HCT116 (cell line): ENCODE data around the gene PRKN. TPM values are rescaled to one million over a fixed set of nuclear protein-coding genes. Genes with fewer than 3 reads are reported as not detected.
"Not testable (repeated sequence)": the region's sequence is repeated elsewhere in the genome, so short reads cannot be mapped to it uniquely, and the experiment has no call there.

Experiments used
- ATAC-seq: fragments of 200-7000 bp; cut with Tn5 transposase; 2 replicates; pipeline ENCODE4 v1.9.1; 2020; ENCODE audit warnings: mild to moderate bottlenecking, moderate library complexity
- BruUV-seq: library from RNA; stranded (reverse); fragments of 400-500 nt; replicated peaks from 2 replicates; lab custom pipeline; 2021; lab: Mats Ljungman, UMichigan
- CTCF ChIA-PET: fragments of 300-600 bp; sonication (Branson Sonifier 250); formaldehyde crosslinking; loops from one replicate; lab custom pipeline; 2021; ENCODE audit warnings: antibody characterized with exemption; lab: Charles Lee
- POLR2A ChIA-PET: fragments of 300-600, 350-600 bp; sonication (Branson Sonifier 250); formaldehyde crosslinking; loops from one replicate; lab custom pipeline; 2021; ENCODE audit warnings: antibody characterized with exemption; lab: Charles Lee
- RAD21 ChIA-PET, 2 experiments: fragments of 300-600 bp; sonication (Branson Sonifier 250); formaldehyde crosslinking; loops; one replicate each; lab custom pipeline; 2023; ENCODE audit warnings: low total read pairs in 2 of 2; ENCODE audit not compliant: uncharacterized antibody in 2 of 2, unreplicated experiment in 2 of 2, low non-redundant PET in 1 of 2; lab: Charles Lee
- DNase-seq: peaks from one replicate; pipeline ENCODE4 v3.0.0-alpha.2; 2010; ENCODE audit warnings: low read depth, low spot score
- H2AFZ ChIP-seq: fragments of 200-600 bp; shearing (Covaris generic), sonication (generic); 2 replicates; pipeline ENCODE4 v1.6.1; 2017; ENCODE audit warnings: low read depth, mixed run types, mixed read lengths, antibody characterized with exemption, low read length; ENCODE audit not compliant: poor library complexity, severe bottlenecking
- H3K27ac ChIP-seq: 2 replicates; pipeline ENCODE4 v1.5.1; 2012; ENCODE audit warnings: low read depth, low read length
- H3K27me3 ChIP-seq: fragments of 200-600 bp; sonication (generic); 2 replicates; pipeline ENCODE4 v1.6.1; 2016; ENCODE audit warnings: mixed run types, low read length, mixed read lengths; ENCODE audit not compliant: insufficient read depth
- H3K36me3 ChIP-seq, 2 experiments: fragments of 200-500 bp in 1 of 2; fragments of 200-600 bp in 1 of 2; sonication (Bioruptor generic) in 1 of 2; sonication (generic) in 1 of 2; 2 replicates each; pipeline versions ENCODE4 v1.5.1 to v1.6.1; 2014 to 2016; ENCODE audit warnings: low read length in 2 of 2, inconsistent platforms in 1 of 2, mixed read lengths in 1 of 2, mixed run types in 1 of 2; ENCODE audit not compliant: insufficient read depth in 2 of 2, control insufficient read depth in 1 of 2
- H3K4me1 ChIP-seq, 2 experiments: fragments of 200-600 bp in 1 of 2; sonication (generic) in 1 of 2; 2 replicates each; pipeline versions ENCODE4 v1.5.1 to v1.6.1; 2012 to 2017; ENCODE audit warnings: low read length in 2 of 2, inconsistent platforms in 1 of 2, mild to moderate bottlenecking in 1 of 2, mixed read lengths in 1 of 2, mixed run types in 1 of 2, moderate library complexity in 1 of 2; ENCODE audit not compliant: insufficient read depth in 2 of 2, control insufficient read depth in 1 of 2
- H3K4me2 ChIP-seq: fragments of 200-600 bp; sonication (generic); 2 replicates; pipeline ENCODE4 v1.6.1; 2017; ENCODE audit warnings: mixed run types, low read length, mixed read lengths
- H3K4me3 ChIP-seq, 2 experiments: fragments of 200-600 bp in 1 of 2; sonication (generic) in 1 of 2; replicated peaks in 1 of 2; 2 replicates each; pipeline ENCODE4 v1.5.1; 2011 to 2016; ENCODE audit warnings: low read length in 2 of 2, control low read depth in 1 of 2, low read depth in 1 of 2, mild to moderate bottlenecking in 1 of 2, mixed read lengths in 1 of 2, mixed run types in 1 of 2
- H3K79me2 ChIP-seq: fragments of 200-600 bp; sonication (generic); 2 replicates; pipeline ENCODE4 v1.6.1; 2017; ENCODE audit warnings: mild to moderate bottlenecking, mixed run types, low read length, moderate library complexity, mixed read lengths; ENCODE audit not compliant: insufficient read depth
- H3K9ac ChIP-seq: fragments of 200-600 bp; sonication (generic); 2 replicates; pipeline ENCODE4 v1.6.1; 2016; ENCODE audit warnings: low read length, mixed read lengths
- H3K9me2 ChIP-seq: fragments of 200-600 bp; sonication (generic), shearing (Covaris generic); 2 replicates; pipeline ENCODE4 v1.6.1; 2017; ENCODE audit warnings: mixed run types, mild to moderate bottlenecking, moderate library complexity; ENCODE audit not compliant: insufficient read depth
- H3K9me3 ChIP-seq, 2 experiments: fragments of 200-500 bp in 1 of 2; fragments of 200-600 bp in 1 of 2; sonication (Bioruptor generic) in 1 of 2; sonication (generic) in 1 of 2; 2 replicates each; pipeline ENCODE4 v1.6.1; 2014 to 2017; ENCODE audit warnings: low read length in 2 of 2, mixed read lengths in 2 of 2, inconsistent platforms in 1 of 2, low read depth in 1 of 2, mild to moderate bottlenecking in 1 of 2, mixed run types in 1 of 2, moderate library complexity in 1 of 2; ENCODE audit not compliant: control insufficient read depth in 1 of 2, insufficient read depth in 1 of 2
- H4K20me1 ChIP-seq: fragments of 200-600 bp; sonication (generic), shearing (Covaris generic); 2 replicates; pipeline ENCODE4 v1.6.1; 2017; ENCODE audit warnings: mixed run types, mild to moderate bottlenecking, moderate library complexity; ENCODE audit not compliant: insufficient read depth
- CBX3 ChIP-seq: IDR thresholded peaks from 2 replicates; pipeline ENCODE4 v1.6.1; 2012; ENCODE audit warnings: low read depth
- CEBPB ChIP-seq: IDR thresholded peaks from 2 replicates; pipeline ENCODE4 v1.6.1; 2012; ENCODE audit warnings: low read depth
- FOSL1 ChIP-seq: IDR thresholded peaks from 2 replicates; pipeline ENCODE4 v1.6.1; 2012; ENCODE audit warnings: low read depth
- JUND ChIP-seq: IDR thresholded peaks from 2 replicates; pipeline ENCODE4 v1.6.1; 2012
- POLR2AphosphoS5 ChIP-seq: IDR thresholded peaks from 2 replicates; pipeline ENCODE4 v1.6.1; 2011; ENCODE audit warnings: mild to moderate bottlenecking, low read depth, low read length, moderate library complexity
- RAD21 ChIP-seq: IDR thresholded peaks from 2 replicates; pipeline ENCODE4 v1.6.1; 2012; ENCODE audit warnings: low read depth, mild to moderate bottlenecking
- SP1 ChIP-seq: IDR thresholded peaks from 2 replicates; pipeline ENCODE4 v1.6.1; 2012; ENCODE audit warnings: low read depth
- intact Hi-C: fragments of 100-400 bp; cut with micrococcal nuclease; formaldehyde crosslinking; loops from 2 replicates; pipeline ENCODE4 v1.10.0; 2022
- total RNA-seq: library from RNA; stranded (reverse); gene quantifications from one replicate; pipeline ENCODE4 v1.2.1, GENCODE V29; 2021; ENCODE audit not compliant: unreplicated experiment
- TF ChIP-seq, protein P1 (sequence below): IDR thresholded peaks from 2 replicates; pipeline ENCODE4 v1.6.1; 2012

PRKN gene
- total RNA-seq, 1 experiment from 2014 or later = 2.6 TPM

DNA sequence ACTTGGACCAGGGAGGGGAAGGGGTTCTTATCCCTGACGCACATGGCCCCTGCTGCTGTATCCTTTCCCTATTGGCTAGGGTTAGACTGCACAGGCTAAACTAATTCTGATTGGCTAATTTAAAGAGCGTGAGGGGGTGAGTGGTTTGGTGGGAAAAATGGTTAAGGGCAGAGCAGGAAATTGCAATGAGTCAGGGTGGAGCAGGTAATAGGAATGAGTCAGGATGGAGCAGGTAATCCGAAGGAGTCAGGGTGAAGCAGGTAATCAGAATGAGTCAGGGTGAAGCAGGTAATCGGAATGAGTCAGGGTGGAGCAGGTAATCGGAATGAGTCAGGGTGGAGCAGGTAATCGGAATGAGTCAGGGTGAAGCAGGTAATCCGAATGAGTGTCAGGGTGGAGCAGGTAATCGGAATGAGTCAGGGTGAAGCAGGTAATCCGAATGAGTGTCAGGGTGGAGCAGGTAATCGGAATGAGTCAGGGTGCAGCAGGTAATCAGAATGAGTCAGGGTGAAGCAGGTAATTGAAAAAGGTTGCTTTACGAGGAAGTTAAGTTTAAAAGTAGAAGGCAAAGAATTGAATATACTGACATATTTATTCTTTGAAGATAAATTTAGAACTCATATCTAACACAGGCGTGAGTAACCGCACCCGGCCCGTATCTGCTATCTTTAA lies 1412.2 kb downstream of the PRKN start:
- BruUV-seq = not testable (repeated sequence)

GRCh38 chr6:161314541-161315245 lies 1412.9 kb downstream of the PRKN start:
- H3K27me3 ChIP-seq, H3K9ac ChIP-seq, H3K36me3 ChIP-seq, RAD21 ChIA-PET, ATAC-seq, H4K20me1 ChIP-seq, H3K9me2 ChIP-seq, H2AFZ ChIP-seq, POLR2A ChIA-PET, DNase-seq, H3K79me2 ChIP-seq, BruUV-seq, H3K4me3 ChIP-seq, CTCF ChIA-PET, H3K9me3 ChIP-seq: not testable (repeated sequence)
- H3K4me2 ChIP-seq = peak overlapping the region; percentile 21; the same call in 1 of the 2 replicates
- H3K27ac ChIP-seq = peak overlapping the region; percentile 15; the same call in 1 of the 2 replicates
- H3K4me1 ChIP-seq = peaks cover 0 to 29% of the 10 kb centered on the region in 2 experiments; a peak in 2 of 4 replicates
- intact Hi-C loops = loop anchor here (5.0 kb wide), 1 partner anchor 87 kb away; no protein-coding TSS in a partner anchor

More for the DNA sequence above, 1412.2 kb downstream of the PRKN start:
- peak; percentile 67 for DNase-seq
- POLR2A ChIA-PET, H2AFZ ChIP-seq, H4K20me1 ChIP-seq, H3K36me3 ChIP-seq, H3K9ac ChIP-seq, RAD21 ChIA-PET, CTCF ChIA-PET, H3K9me2 ChIP-seq, H3K79me2 ChIP-seq, H3K9me3 ChIP-seq, H3K4me3 ChIP-seq, H3K27me3 ChIP-seq: not testable (repeated sequence)
- TF ChIP-seq FOSL1 (peak; percentile 92), JUND (peak; percentile 90), POLR2AphosphoS5 (peak; percentile 28; the same call in 1 of the 2 replicates), CEBPB (peak; percentile 38; the same call in 1 of the 2 replicates), CBX3 (peak; percentile 94), SP1 (peak; percentile 76), RAD21 (peak; percentile 13; the same call in 1 of the 2 replicates)
- TF ChIP-seq, protein P1, sequence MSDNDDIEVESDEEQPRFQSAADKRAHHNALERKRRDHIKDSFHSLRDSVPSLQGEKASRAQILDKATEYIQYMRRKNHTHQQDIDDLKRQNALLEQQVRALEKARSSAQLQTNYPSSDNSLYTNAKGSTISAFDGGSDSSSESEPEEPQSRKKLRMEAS = 0 out of 2 replicates have a peak, but pooled peaks have one; percentile 44
- peak overlapping the region; percentile 15; the same call in 1 of the 2 replicates for H3K27ac ChIP-seq
- ATAC-seq = peak; percentile 40; the same call in 1 of the 2 replicates
- peaks cover 0 to 22% of the 10 kb centered on the region in 2 experiments; a peak in 2 of 4 replicates for H3K4me1 ChIP-seq
- peak overlapping the region; percentile 21; the same call in 1 of the 2 replicates for H3K4me2 ChIP-seq
- intact Hi-C loops = loop anchor here (5.0 kb wide), 1 partner anchor 88 kb away; no protein-coding TSS in a partner anchor
